GM10266 (cell line): ENCODE results near the gene IGF2R.

Experiments
- DNase-seq: peaks from one replicate; pipeline ENCODE4 v3.0.0; 2012; ENCODE audit errors: extremely low spot score
- TF ChIP-seq, protein P1 (sequence below): IDR thresholded peaks from 2 replicates; pipeline ENCODE4 v1.5.1; 2012; ENCODE audit warnings: mild to moderate bottlenecking, low read depth; ENCODE audit not compliant: control insufficient read depth, insufficient read depth; ENCODE audit errors: missing control alignments

Gene IGF2R

DNA sequence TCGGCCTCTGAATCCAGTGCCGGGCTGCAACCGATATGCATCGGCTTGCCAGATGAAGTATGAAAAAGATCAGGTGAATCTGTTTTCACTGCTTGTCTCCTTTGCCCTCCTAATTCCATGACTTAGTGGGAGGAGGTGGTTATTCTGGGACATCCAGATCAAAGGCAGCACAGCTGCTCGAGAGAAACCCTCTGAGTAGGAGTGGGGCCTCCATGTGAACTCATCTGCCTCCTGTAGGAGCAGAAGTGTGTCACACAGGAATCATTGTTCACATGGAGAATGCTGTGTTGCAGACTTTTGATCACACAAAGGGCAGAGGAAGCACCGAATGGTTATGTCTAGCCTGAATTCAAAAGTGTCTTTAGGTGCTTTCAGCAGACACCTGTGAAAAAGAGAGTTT, 79.6 kb downstream of the IGF2R start:
- DNase-seq, result no peak
- TF ChIP-seq, protein P1, sequence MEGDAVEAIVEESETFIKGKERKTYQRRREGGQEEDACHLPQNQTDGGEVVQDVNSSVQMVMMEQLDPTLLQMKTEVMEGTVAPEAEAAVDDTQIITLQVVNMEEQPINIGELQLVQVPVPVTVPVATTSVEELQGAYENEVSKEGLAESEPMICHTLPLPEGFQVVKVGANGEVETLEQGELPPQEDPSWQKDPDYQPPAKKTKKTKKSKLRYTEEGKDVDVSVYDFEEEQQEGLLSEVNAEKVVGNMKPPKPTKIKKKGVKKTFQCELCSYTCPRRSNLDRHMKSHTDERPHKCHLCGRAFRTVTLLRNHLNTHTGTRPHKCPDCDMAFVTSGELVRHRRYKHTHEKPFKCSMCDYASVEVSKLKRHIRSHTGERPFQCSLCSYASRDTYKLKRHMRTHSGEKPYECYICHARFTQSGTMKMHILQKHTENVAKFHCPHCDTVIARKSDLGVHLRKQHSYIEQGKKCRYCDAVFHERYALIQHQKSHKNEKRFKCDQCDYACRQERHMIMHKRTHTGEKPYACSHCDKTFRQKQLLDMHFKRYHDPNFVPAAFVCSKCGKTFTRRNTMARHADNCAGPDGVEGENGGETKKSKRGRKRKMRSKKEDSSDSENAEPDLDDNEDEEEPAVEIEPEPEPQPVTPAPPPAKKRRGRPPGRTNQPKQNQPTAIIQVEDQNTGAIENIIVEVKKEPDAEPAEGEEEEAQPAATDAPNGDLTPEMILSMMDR, result no peak

DNA sequence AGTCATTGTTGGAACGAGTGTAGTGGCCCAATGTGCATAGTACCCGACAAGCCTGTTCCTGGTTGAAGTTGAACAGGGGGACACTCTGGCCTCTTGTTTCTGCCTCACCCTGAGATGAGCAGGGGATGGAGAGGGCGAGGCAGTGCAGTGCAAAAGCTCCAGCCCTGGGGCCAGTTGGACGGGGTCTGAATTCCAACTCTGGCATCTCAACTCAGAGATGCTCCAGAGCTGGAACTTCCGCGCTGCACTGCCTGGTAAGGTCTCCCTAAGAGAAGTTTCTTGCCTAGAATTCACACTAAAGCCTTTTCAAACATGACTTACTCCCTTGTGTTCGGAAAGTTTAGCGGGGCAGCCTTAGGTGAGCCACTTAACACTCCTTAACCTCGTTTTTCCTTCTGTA, 80.5 kb downstream of the IGF2R start:
- TF ChIP-seq, protein P1, result no peak
- no peak for DNase-seq

DNA sequence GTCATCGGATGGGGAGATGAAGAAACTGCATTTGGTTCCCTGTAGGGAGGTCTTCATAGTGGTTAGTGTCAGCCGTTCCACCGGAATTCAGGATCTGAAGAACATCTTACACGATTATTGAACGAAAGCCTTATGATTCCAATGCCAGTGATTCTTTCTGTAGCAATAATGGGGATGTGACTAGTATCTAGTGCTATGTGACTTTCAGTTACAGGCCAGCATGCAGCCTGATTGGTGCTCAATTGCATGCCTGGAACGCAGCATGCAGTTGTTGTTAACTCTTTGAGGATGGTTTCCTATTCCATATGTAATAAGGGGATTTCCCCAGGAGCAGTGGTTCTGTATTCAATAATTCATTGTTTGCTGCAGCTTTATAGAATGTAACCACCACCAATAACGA, 81.1 kb downstream of the IGF2R start:
- TF ChIP-seq, protein P1, result no peak

DNA sequence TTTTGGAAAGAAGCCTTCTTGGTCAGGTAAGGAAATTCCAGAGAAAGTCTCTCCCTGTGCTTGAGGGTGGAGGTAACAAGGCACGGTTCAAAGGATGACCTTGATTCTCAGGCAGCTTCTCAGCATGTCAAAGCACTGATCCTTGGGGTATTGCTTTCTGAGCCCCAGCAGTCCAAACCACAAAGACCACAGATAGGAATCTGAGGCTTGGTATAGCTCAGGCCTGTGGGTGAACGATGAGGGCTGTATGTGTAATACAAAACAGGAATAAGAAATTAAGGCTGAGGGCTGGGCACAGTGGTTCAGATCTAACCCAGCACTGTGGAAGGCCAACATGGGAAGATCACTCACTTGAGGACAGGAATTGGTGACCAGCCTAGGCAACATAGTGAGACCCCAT, 82.5 kb downstream of the IGF2R start:
- DNase-seq, result no peak
- TF ChIP-seq, protein P1, result no peak

More for the DNA sequence above, 81.1 kb downstream of the IGF2R start:
- no peak for DNase-seq

DNA sequence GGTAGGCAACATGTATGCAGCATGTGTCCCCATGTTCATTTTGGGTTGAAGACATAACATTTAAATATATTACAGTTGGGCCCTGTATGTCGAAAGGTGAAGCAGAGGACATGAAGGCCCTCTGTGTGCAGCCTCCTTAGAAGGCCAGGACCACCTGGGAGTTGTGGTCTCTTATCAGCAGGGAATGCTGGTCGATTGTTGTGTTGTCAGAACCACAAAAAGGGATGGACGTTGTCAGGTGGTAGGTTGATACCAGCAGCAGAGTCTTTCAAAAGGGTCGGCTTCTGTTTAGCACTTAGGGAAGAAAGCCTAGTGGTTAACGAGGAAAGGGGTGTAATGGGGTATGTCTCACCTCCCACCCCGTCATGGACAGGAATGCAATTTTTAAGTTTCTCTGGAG, 85.4 kb downstream of the IGF2R start:
- DNase-seq, result no peak

DNA sequence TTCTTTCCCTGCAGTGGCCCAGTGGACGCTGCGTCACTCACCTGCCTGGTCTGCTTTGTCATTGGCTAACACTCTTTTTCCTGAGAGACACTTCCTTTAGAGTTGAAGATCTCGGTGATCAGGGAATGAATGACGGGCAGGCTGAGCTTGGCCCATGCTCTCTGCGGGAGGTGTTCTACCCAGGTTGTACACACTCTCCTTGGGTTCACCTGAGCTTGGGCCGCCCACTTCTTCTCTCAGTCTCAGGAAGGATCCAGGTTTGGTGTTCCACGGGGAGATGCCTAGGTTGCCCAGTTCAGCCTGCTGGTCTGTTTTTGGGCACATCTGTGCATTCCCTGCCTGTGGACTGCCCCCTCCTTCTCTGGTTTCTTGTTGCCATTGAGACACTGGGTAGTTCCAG, 86.0 kb downstream of the IGF2R start:
- TF ChIP-seq, protein P1, result no peak
- DNase-seq, result no peak

More for the DNA sequence above, 85.4 kb downstream of the IGF2R start:
- TF ChIP-seq, protein P1, result no peak

DNA sequence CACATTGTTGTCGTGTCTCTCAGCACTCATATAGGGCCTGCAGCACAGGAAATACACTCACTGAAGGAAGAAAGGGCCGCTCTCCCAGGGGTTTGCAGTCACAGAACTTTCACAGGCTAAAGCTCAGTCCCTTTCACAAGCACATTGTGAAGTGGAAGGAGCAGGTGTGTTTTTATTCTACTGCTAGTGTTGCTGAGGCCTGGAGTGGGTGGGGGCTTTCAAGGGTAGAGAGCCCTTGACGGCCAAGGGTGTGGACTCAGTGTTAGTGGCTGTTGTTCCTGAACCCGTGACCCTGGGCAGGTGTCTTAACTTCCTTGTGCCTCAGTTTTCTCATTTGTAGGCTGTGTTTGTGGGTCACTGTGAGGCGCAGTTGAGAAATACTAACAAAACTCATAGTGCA, 86.5 kb downstream of the IGF2R start:
- DNase-seq, result no peak
- TF ChIP-seq, protein P1, result no peak

DNA sequence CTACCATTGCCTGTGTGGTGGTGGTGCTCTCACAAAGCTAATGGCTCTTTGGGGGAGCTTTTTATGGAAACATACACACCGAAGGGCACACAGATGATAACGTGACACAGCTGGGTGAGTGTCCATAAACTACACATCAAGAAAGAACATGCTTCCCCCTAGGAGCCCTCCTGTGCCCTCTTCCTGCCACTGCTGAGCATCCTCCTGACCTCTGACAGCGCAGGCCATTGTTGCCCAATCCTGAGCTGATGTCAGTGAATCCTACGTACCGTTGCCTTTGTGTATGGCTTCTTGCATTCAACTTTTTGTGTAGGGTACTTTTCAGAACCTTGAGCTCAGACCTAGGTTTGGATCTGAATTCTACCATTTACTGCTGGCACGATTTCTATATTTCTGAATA, 86.9 kb downstream of the IGF2R start:
- TF ChIP-seq, protein P1, result no peak

More for the DNA sequence above, 86.9 kb downstream of the IGF2R start:
- DNase-seq, result no peak
